Neural cell (in vitro differentiated cells): Measurements from ENCODE around the gene BTG1. TPM values are rescaled to one million over a fixed set of nuclear protein-coding genes. Genes with fewer than 3 reads are reported as not detected.

Experiments used
- H2AFZ ChIP-seq: fragments of 200-600, 300-800 bp; sonication (generic), shearing (Covaris generic); 2 replicates; pipeline ENCODE4 v1.6.0; 2014; ENCODE audit warnings: low read depth, mild to moderate bottlenecking, antibody characterized with exemption, low read length, moderate library complexity
- H3F3A ChIP-seq: fragments of 200-600 bp; shearing (Covaris generic); 2 replicates; pipeline ENCODE4 v1.6.1; 2016; ENCODE audit warnings: mild to moderate bottlenecking, moderate library complexity, mixed read lengths, antibody characterized with exemption, low read length; ENCODE audit not compliant: insufficient read depth, poor library complexity, severe bottlenecking
- H3K27ac ChIP-seq: fragments of 200-600, 300-800 bp; sonication (generic), shearing (Covaris generic); 2 replicates; pipeline ENCODE4 v1.5.1; 2014; ENCODE audit warnings: mild to moderate bottlenecking, low read length, moderate library complexity
- H3K27me3 ChIP-seq: fragments of 300-800, 200-600 bp; sonication (generic), shearing (Covaris generic); 2 replicates; pipeline ENCODE4 v1.6.0; 2014; ENCODE audit warnings: mild to moderate bottlenecking, low read depth, low read length, moderate library complexity; ENCODE audit not compliant: insufficient read depth
- H3K36me3 ChIP-seq: fragments of 300-800, 200-600 bp; sonication (generic), shearing (Covaris generic); 2 replicates; pipeline ENCODE4 v1.5.1; 2014; ENCODE audit warnings: mild to moderate bottlenecking, antibody characterized with exemption, low read length, moderate library complexity; ENCODE audit not compliant: insufficient read depth
- H3K4me2 ChIP-seq: fragments of 300-800, 200-600 bp; sonication (generic), shearing (Covaris generic); 2 replicates; pipeline ENCODE4 v1.6.0; 2014; ENCODE audit warnings: mild to moderate bottlenecking, low read length
- H3K4me3 ChIP-seq: fragments of 300-800, 200-600 bp; sonication (generic), shearing (Covaris generic); 2 replicates; pipeline ENCODE4 v1.5.1; 2014; ENCODE audit warnings: mild to moderate bottlenecking, low read length, moderate library complexity
- H3K79me2 ChIP-seq: fragments of 200-600 bp; shearing (Covaris generic); replicated peaks from 2 replicates; pipeline ENCODE4 v1.6.0; 2014; ENCODE audit warnings: mild to moderate bottlenecking, low read length, moderate library complexity; ENCODE audit not compliant: insufficient read depth
- H3K9ac ChIP-seq: fragments of 300-800, 200-600 bp; sonication (generic), shearing (Covaris generic); 2 replicates; pipeline ENCODE4 v1.6.1; 2016; ENCODE audit warnings: mild to moderate bottlenecking, low read length, mixed read lengths
- H3K9me2 ChIP-seq: fragments of 200-600 bp; shearing (Covaris generic); 2 replicates; pipeline ENCODE4 v1.6.1; 2016; ENCODE audit warnings: mild to moderate bottlenecking, low read length, mixed read lengths; ENCODE audit not compliant: insufficient read depth
- H3K9me3 ChIP-seq: fragments of 200-600, 300-800 bp; sonication (generic), shearing (Covaris generic); 2 replicates; pipeline ENCODE4 v1.6.1; 2016; ENCODE audit warnings: mild to moderate bottlenecking, mixed run types, low read length, moderate library complexity, mixed read lengths
- H4K20me1 ChIP-seq: fragments of 200-600 bp; shearing (Covaris generic); 2 replicates; pipeline ENCODE4 v1.6.1; 2016; ENCODE audit warnings: mild to moderate bottlenecking, mixed run types; ENCODE audit not compliant: insufficient read depth
- EP300 ChIP-seq: fragments of 450-650 bp; conservative IDR thresholded peaks from 2 replicates; pipeline ENCODE4 v1.6.1; 2014; ENCODE audit warnings: antibody characterized with exemption, mild to moderate bottlenecking, moderate library complexity; ENCODE audit not compliant: poor library complexity, severe bottlenecking
- EZH2 ChIP-seq: fragments of 200-600, 300-800 bp; shearing (Covaris generic), sonication (generic); IDR thresholded peaks from 2 replicates; pipeline ENCODE4 v1.6.1; 2014; ENCODE audit warnings: antibody characterized with exemption, low read length, borderline replicate concordance, mild to moderate bottlenecking; ENCODE audit not compliant: insufficient read depth, poor library complexity, severe bottlenecking
- MXI1 ChIP-seq: fragments of 450-650 bp; conservative IDR thresholded peaks from 2 replicates; pipeline ENCODE4 v1.6.1; 2014; ENCODE audit warnings: antibody characterized with exemption, mild to moderate bottlenecking; ENCODE audit not compliant: poor library complexity, severe bottlenecking
- POLR2AphosphoS5 ChIP-seq: IDR thresholded peaks from 2 replicates; pipeline ENCODE4 v1.6.1; 2012
- RAD21 ChIP-seq: fragments of 450-650 bp; conservative IDR thresholded peaks from 2 replicates; pipeline ENCODE4 v1.6.1; 2014; ENCODE audit warnings: antibody characterized with exemption, mild to moderate bottlenecking, moderate library complexity
- SMC3 ChIP-seq: fragments of 450-650 bp; conservative IDR thresholded peaks from 2 replicates; pipeline ENCODE4 v1.6.1; 2014; ENCODE audit warnings: antibody characterized with exemption, mild to moderate bottlenecking, moderate library complexity; ENCODE audit not compliant: poor library complexity
- TAF1 ChIP-seq: IDR thresholded peaks from 2 replicates; pipeline ENCODE4 v1.6.1; 2012; ENCODE audit warnings: low read depth
- polyA plus RNA-seq: library from polyadenylated mRNA; depleted of rRNA; stranded (reverse); fragments of >200 nt; gene quantifications from 2 replicates; pipeline ENCODE4 v1.2.3, GENCODE V29; 2014
- TF ChIP-seq, protein P1 (sequence below): fragments of 450-650 bp; IDR thresholded peaks from 2 replicates; pipeline ENCODE4 v1.5.1; 2014; ENCODE audit warnings: antibody characterized with exemption, mild to moderate bottlenecking, moderate library complexity; ENCODE audit not compliant: poor library complexity, severe bottlenecking
- TF ChIP-seq, protein P2 (sequence below): IDR thresholded peaks from 2 replicates; pipeline ENCODE4 v1.6.1; 2012; ENCODE audit warnings: borderline replicate concordance

BTG1 gene
- polyA plus RNA-seq, 1 donor from 2014 or later = 12.9 TPM

- TF ChIP-seq TAF1 (no peak), SMC3 (no peak), EZH2 (no peak), RAD21 (no peak)
- TF ChIP-seq, protein P1, sequence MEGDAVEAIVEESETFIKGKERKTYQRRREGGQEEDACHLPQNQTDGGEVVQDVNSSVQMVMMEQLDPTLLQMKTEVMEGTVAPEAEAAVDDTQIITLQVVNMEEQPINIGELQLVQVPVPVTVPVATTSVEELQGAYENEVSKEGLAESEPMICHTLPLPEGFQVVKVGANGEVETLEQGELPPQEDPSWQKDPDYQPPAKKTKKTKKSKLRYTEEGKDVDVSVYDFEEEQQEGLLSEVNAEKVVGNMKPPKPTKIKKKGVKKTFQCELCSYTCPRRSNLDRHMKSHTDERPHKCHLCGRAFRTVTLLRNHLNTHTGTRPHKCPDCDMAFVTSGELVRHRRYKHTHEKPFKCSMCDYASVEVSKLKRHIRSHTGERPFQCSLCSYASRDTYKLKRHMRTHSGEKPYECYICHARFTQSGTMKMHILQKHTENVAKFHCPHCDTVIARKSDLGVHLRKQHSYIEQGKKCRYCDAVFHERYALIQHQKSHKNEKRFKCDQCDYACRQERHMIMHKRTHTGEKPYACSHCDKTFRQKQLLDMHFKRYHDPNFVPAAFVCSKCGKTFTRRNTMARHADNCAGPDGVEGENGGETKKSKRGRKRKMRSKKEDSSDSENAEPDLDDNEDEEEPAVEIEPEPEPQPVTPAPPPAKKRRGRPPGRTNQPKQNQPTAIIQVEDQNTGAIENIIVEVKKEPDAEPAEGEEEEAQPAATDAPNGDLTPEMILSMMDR = no peak
Observed at GRCh38 chr12:92149563-92149962, 3.9 kb upstream of the BTG1 start.

GRCh38 chr12:92147491-92147890 is 1.8 kb upstream of the BTG1 start:
- H3K4me3 ChIP-seq = no peak overlapping the region

More at GRCh38 chr12:92149563-92149962, 3.9 kb upstream of the BTG1 start:
- Histone ChIP-seq H3F3A (no peaks in the 10 kb centered on the region), H3K9me3 (no peaks in the 10 kb centered on the region), H4K20me1 (no peaks in the 10 kb centered on the region), H3K4me2 (no peak overlapping the region), H3K27ac (no peak overlapping the region), H3K79me2 (peaks cover 10% of the 10 kb centered on the region), H3K36me3 (no peaks in the 10 kb centered on the region), H2AFZ (no peak overlapping the region), H3K9me2 (no peaks in the 10 kb centered on the region), H3K4me3 (no peak overlapping the region), H3K27me3 (no peaks in the 10 kb centered on the region), H3K9ac (no peak overlapping the region)

More at GRCh38 chr12:92147491-92147890, 1.8 kb upstream of the BTG1 start:
- Histone ChIP-seq H3K27ac (no peak overlapping the region), H2AFZ (no peak overlapping the region), H3K9me2 (no peaks in the 10 kb centered on the region), H3F3A (no peaks in the 10 kb centered on the region), H3K9ac (no peak overlapping the region), H3K36me3 (peaks cover 9% of the 10 kb centered on the region), H4K20me1 (peaks cover 10% of the 10 kb centered on the region), H3K9me3 (no peaks in the 10 kb centered on the region), H3K79me2 (peaks cover 30% of the 10 kb centered on the region), H3K4me2 (no peak overlapping the region), H3K27me3 (no peaks in the 10 kb centered on the region)
- TF ChIP-seq SMC3 = no peak
- no peak for TF ChIP-seq EP300
- no peak for TF ChIP-seq POLR2AphosphoS5
- TF ChIP-seq TAF1 = no peak
- TF ChIP-seq, protein P2, sequence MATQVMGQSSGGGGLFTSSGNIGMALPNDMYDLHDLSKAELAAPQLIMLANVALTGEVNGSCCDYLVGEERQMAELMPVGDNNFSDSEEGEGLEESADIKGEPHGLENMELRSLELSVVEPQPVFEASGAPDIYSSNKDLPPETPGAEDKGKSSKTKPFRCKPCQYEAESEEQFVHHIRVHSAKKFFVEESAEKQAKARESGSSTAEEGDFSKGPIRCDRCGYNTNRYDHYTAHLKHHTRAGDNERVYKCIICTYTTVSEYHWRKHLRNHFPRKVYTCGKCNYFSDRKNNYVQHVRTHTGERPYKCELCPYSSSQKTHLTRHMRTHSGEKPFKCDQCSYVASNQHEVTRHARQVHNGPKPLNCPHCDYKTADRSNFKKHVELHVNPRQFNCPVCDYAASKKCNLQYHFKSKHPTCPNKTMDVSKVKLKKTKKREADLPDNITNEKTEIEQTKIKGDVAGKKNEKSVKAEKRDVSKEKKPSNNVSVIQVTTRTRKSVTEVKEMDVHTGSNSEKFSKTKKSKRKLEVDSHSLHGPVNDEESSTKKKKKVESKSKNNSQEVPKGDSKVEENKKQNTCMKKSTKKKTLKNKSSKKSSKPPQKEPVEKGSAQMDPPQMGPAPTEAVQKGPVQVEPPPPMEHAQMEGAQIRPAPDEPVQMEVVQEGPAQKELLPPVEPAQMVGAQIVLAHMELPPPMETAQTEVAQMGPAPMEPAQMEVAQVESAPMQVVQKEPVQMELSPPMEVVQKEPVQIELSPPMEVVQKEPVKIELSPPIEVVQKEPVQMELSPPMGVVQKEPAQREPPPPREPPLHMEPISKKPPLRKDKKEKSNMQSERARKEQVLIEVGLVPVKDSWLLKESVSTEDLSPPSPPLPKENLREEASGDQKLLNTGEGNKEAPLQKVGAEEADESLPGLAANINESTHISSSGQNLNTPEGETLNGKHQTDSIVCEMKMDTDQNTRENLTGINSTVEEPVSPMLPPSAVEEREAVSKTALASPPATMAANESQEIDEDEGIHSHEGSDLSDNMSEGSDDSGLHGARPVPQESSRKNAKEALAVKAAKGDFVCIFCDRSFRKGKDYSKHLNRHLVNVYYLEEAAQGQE = no peak
- no peak for TF ChIP-seq MXI1
- TF ChIP-seq EZH2 = no peak
- TF ChIP-seq, protein P1 = no peak
- no peak for TF ChIP-seq RAD21
